Breast epithelium (tissue), 4 donors: ENCODE measurements around the gene ITPRIPL2. TPM values are rescaled to one million over a fixed set of nuclear protein-coding genes. Genes with fewer than 3 reads are reported as not detected.
A peak's percentile ranks its signal among the peaks of the same experiment; 100 is the strongest.

ENCODE experiments used
- DNase-seq, 2 donors: peaks; one replicate each; pipeline ENCODE4 v3.0.0-alpha.2; 2019; ENCODE audit warnings: low spot score in 2 of 2
- H3K27ac ChIP-seq, 2 donors: fragments of 200-600 bp; sonication (generic) in 1 of 2; one replicate each; pipeline ENCODE4 v1.5.1; 2016 to 2019; ENCODE audit warnings: mild to moderate bottlenecking in 1 of 2
- H3K27me3 ChIP-seq, 2 donors: fragments of 200-600 bp; sonication (generic) in 1 of 2; one replicate each; pipeline versions ENCODE4 v1.5.1 to v1.6.0; 2017 to 2019; ENCODE audit warnings: control low read depth in 1 of 2, mild to moderate bottlenecking in 1 of 2
- H3K36me3 ChIP-seq: fragments of 200-600 bp; one replicate; pipeline ENCODE4 v1.5.1; 2019
- H3K4me1 ChIP-seq, 2 donors: fragments of 200-600 bp; sonication (generic); one replicate each; pipeline ENCODE4 v1.5.1; 2016 to 2019; ENCODE audit warnings: control low read depth in 1 of 2
- H3K4me3 ChIP-seq, 3 donors: fragments of 200-600 bp; sonication (generic); 1 replicate in 2 of 3; 2 replicates in 1 of 3; pipeline ENCODE4 v1.5.1; 2016 to 2019; ENCODE audit warnings: mild to moderate bottlenecking in 3 of 3, moderate library complexity in 2 of 3
- H3K9me3 ChIP-seq, 2 donors: fragments of 200-600 bp; sonication (generic) in 1 of 2; one replicate each; pipeline ENCODE4 v1.5.1; 2016 to 2019; ENCODE audit warnings: control low read depth in 1 of 2
- CTCF ChIP-seq, 3 donors: fragments of 450-650 bp; IDR thresholded peaks; one replicate each; pipeline ENCODE4 v1.5.1; 2016 to 2017; ENCODE audit warnings: antibody characterized with exemption in 3 of 3, mild to moderate bottlenecking in 3 of 3, moderate library complexity in 3 of 3
- POLR2A ChIP-seq: fragments of 450-650 bp; IDR thresholded peaks from one replicate; pipeline ENCODE4 v1.6.1; 2016; ENCODE audit warnings: antibody characterized with exemption, mild to moderate bottlenecking, moderate library complexity
- POLR2AphosphoS5 ChIP-seq, 3 donors: sonication (generic); formaldehyde crosslinking; IDR thresholded peaks; one replicate each; pipeline ENCODE4 v1.6.1; 2017; ENCODE audit warnings: antibody characterized with exemption in 3 of 3
- intact Hi-C: fragments of 100-400 bp; cut with DNase I; formaldehyde crosslinking; loops from one replicate; pipeline ENCODE4 v1.15.1; 2023; ENCODE audit warnings: low total_unique reads
- total RNA-seq, 3 donors: library from RNA; depleted of rRNA; stranded (reverse); fragments of >200 nt; gene quantifications; one replicate each; pipeline ENCODE4 v1.1.0, GENCODE V29; 2016

The ITPRIPL2 gene
- total RNA-seq, 3 donors from 2014 or later, result 36.1 to 66.6 (median 40.3) TPM

- intact Hi-C loops, result no loop called here
- Histone ChIP-seq H3K27ac (no peak overlapping the region), H3K4me1 (no peaks in the 10 kb centered on the region), H3K27me3 (no peaks in the 10 kb centered on the region), H3K4me3 (no peak overlapping the region), H3K36me3 (no peaks in the 10 kb centered on the region), H3K9me3 (no peaks in the 10 kb centered on the region)
- DNase-seq, result peak in 1 of 2 donors; percentile 63
- TF ChIP-seq POLR2A, result no peak
- TF ChIP-seq CTCF (IDR thresholded peaks at IDR 0.05), result peak in 2 of 3 donors; percentile 57 to 67
Observed at GRCh38 chr16:19071811-19072777, 41.7 kb upstream of the ITPRIPL2 start.

GRCh38 chr16:19073344-19073743 lies 40.4 kb upstream of the ITPRIPL2 start:
- H3K4me3 ChIP-seq, result no peak overlapping the region
- no peak for DNase-seq
- TF ChIP-seq POLR2A, result no peak
- no peak for TF ChIP-seq CTCF (IDR thresholded peaks at IDR 0.05)
- TF ChIP-seq POLR2AphosphoS5 (IDR thresholded peaks at IDR 0.05), result no peak
- H3K27ac ChIP-seq, result no peak overlapping the region
- no peaks in the 10 kb centered on the region for H3K9me3 ChIP-seq
- no peaks in the 10 kb centered on the region for H3K4me1 ChIP-seq
- no peaks in the 10 kb centered on the region for H3K36me3 ChIP-seq
- no peaks in the 10 kb centered on the region for H3K27me3 ChIP-seq
- intact Hi-C loops, result no loop called here

- Histone ChIP-seq H3K4me3 (no peak overlapping the region), H3K36me3 (no peaks in the 10 kb centered on the region), H3K9me3 (no peaks in the 10 kb centered on the region), H3K4me1 (no peaks in the 10 kb centered on the region), H3K27ac (no peak overlapping the region), H3K27me3 (no peaks in the 10 kb centered on the region)
- DNase-seq, result no peak
- intact Hi-C loops, result no loop called here
- no peak for TF ChIP-seq CTCF (IDR thresholded peaks at IDR 0.05)
- no peak for TF ChIP-seq POLR2A
- no peak for TF ChIP-seq POLR2AphosphoS5 (IDR thresholded peaks at IDR 0.05)
Observed at GRCh38 chr16:19073863-19074262, 39.9 kb upstream of the ITPRIPL2 start.

- no peak overlapping the region for H3K4me3 ChIP-seq
- no peaks in the 10 kb centered on the region for H3K36me3 ChIP-seq
- H3K27ac ChIP-seq, result no peak overlapping the region
- H3K4me1 ChIP-seq, result no peaks in the 10 kb centered on the region
- intact Hi-C loops, result no loop called here
- H3K27me3 ChIP-seq, result no peaks in the 10 kb centered on the region
- H3K9me3 ChIP-seq, result no peaks in the 10 kb centered on the region
- no peak for TF ChIP-seq POLR2AphosphoS5 (IDR thresholded peaks at IDR 0.05)
- TF ChIP-seq CTCF (IDR thresholded peaks at IDR 0.05), result no peak
- no peak for TF ChIP-seq POLR2A
- DNase-seq, result no peak
Observed at GRCh38 chr16:19075511-19075910, 38.3 kb upstream of the ITPRIPL2 start.

GRCh38 chr16:19077879-19078278 lies 35.9 kb upstream of the ITPRIPL2 start:
- Histone ChIP-seq H3K27me3 (no peaks in the 10 kb centered on the region), H3K9me3 (no peaks in the 10 kb centered on the region), H3K4me1 (no peaks in the 10 kb centered on the region), H3K4me3 (no peak overlapping the region), H3K27ac (no peak overlapping the region), H3K36me3 (no peaks in the 10 kb centered on the region)
- TF ChIP-seq POLR2A (no peak), POLR2AphosphoS5 (IDR thresholded peaks at IDR 0.05) (no peak), CTCF (IDR thresholded peaks at IDR 0.05) (no peak)
- DNase-seq, result no peak
- intact Hi-C loops, result no loop called here
